Activated naive CD8-positive, alpha-beta T cell treated with anti-CD3 and anti-CD28 coated beads for 36 hours (primary cell): ENCODE data around the gene CYTH2. TPM values are rescaled to one million over a fixed set of nuclear protein-coding genes. Genes with fewer than 3 reads are reported as not detected.

Experiments
- DNase-seq: peaks from one replicate; pipeline ENCODE4 v3.0.0; 2021
- H3K27ac Mint-ChIP-seq: one replicate; pipeline ENCODE4 v1.8.0; 2022; ENCODE audit warnings: mild to moderate bottlenecking, moderate library complexity, mixed read lengths
- H3K27me3 Mint-ChIP-seq: one replicate; pipeline ENCODE4 v1.8.0; 2022; ENCODE audit warnings: mild to moderate bottlenecking, mixed read lengths
- H3K36me3 Mint-ChIP-seq: one replicate; pipeline ENCODE4 v1.8.0; 2021; ENCODE audit warnings: mild to moderate bottlenecking, mixed read lengths
- H3K4me1 Mint-ChIP-seq: one replicate; pipeline ENCODE4 v1.8.0; 2021; ENCODE audit warnings: mixed read lengths
- H3K4me3 Mint-ChIP-seq: one replicate; pipeline ENCODE4 v1.8.0; 2022; ENCODE audit warnings: mild to moderate bottlenecking, moderate library complexity, mixed read lengths
- H3K9me3 Mint-ChIP-seq: one replicate; pipeline ENCODE4 v1.8.0; 2022; ENCODE audit warnings: mixed read lengths
- total RNA-seq, 2 experiments: library from RNA; stranded (reverse); gene quantifications; one replicate each; pipeline ENCODE4 v1.2.3, GENCODE V29; 2021

Gene CYTH2
- total RNA-seq, 2 experiments from 2014 or later, result 18.2 to 21.7 TPM

- Mint-ChIP-seq H3K4me1 (no peaks in the 10 kb centered on the region), H3K4me3 (no peak overlapping the region), H3K9me3 (peaks cover 23% of the 10 kb centered on the region), H3K27me3 (no peaks in the 10 kb centered on the region), H3K27ac (no peak overlapping the region), H3K36me3 (peaks cover 4% of the 10 kb centered on the region)
- no peak for DNase-seq
These were observed 55.1 kb downstream of the CYTH2 start for GRCh38 chr19:48524221-48524620.

GRCh38 chr19:48524732-48525131, 55.6 kb downstream of the CYTH2 start:
- no peaks in the 10 kb centered on the region for H3K27me3 Mint-ChIP-seq
- H3K9me3 Mint-ChIP-seq, result peaks cover 23% of the 10 kb centered on the region
- no peak overlapping the region for H3K27ac Mint-ChIP-seq
- no peak for DNase-seq
- H3K4me1 Mint-ChIP-seq, result no peaks in the 10 kb centered on the region
- peaks cover 4% of the 10 kb centered on the region for H3K36me3 Mint-ChIP-seq
- no peak overlapping the region for H3K4me3 Mint-ChIP-seq

- Mint-ChIP-seq H3K27me3 (no peaks in the 10 kb centered on the region), H3K36me3 (peaks cover 4% of the 10 kb centered on the region)
These were observed 60.0 kb downstream of the CYTH2 start for GRCh38 chr19:48529156-48529555.

GRCh38 chr19:48530066-48530720, 61.0 kb downstream of the CYTH2 start:
- no peaks in the 10 kb centered on the region for H3K4me1 Mint-ChIP-seq
- H3K9me3 Mint-ChIP-seq, result peaks cover 17% of the 10 kb centered on the region
- no peak overlapping the region for H3K27ac Mint-ChIP-seq
- peaks cover 4% of the 10 kb centered on the region for H3K36me3 Mint-ChIP-seq
- no peaks in the 10 kb centered on the region for H3K27me3 Mint-ChIP-seq
- H3K4me3 Mint-ChIP-seq, result no peak overlapping the region
- no peak for DNase-seq

More at GRCh38 chr19:48529156-48529555, 60.0 kb downstream of the CYTH2 start:
- Mint-ChIP-seq H3K27ac (no peak overlapping the region), H3K4me3 (no peak overlapping the region), H3K4me1 (no peaks in the 10 kb centered on the region), H3K9me3 (peaks cover 20% of the 10 kb centered on the region)
- no peak for DNase-seq

- no peaks in the 10 kb centered on the region for H3K4me1 Mint-ChIP-seq
- no peak overlapping the region for H3K27ac Mint-ChIP-seq
- DNase-seq, result no peak
- H3K27me3 Mint-ChIP-seq, result no peaks in the 10 kb centered on the region
- peaks cover 17% of the 10 kb centered on the region for H3K9me3 Mint-ChIP-seq
- peaks cover 4% of the 10 kb centered on the region for H3K36me3 Mint-ChIP-seq
- no peak overlapping the region for H3K4me3 Mint-ChIP-seq
These were observed 61.6 kb downstream of the CYTH2 start for GRCh38 chr19:48530770-48531169.

Other genes starting within 250 kb of the CYTH2 start
- gene CARD8, start 213.5 kb upstream of the CYTH2 start, total RNA-seq, result 100 to 1,000 TPM; 102 to 103 TPM
- under 1 TPM; 0.44 to 0.60 TPM for gene ZNF114, start 199.3 kb upstream of the CYTH2 start, total RNA-seq
- 100 to 1,000 TPM; 185 to 187 TPM for gene EMP3, start 143.8 kb upstream of the CYTH2 start, total RNA-seq
- gene TMEM143, start 105.4 kb upstream of the CYTH2 start, total RNA-seq, result 10 to 100 TPM; 15.5 to 16.6 TPM
- gene SYNGR4, start 105.0 kb upstream of the CYTH2 start, total RNA-seq, result under 1 TPM in 1 of 2 experiments, not detected in 1; 0.31 TPM
- 10 to 100 TPM; 72.5 to 73.9 TPM for gene KDELR1, start 77.8 kb upstream of the CYTH2 start, total RNA-seq
- under 1 TPM; 0.28 to 0.29 TPM for gene GRIN2D, start 75.7 kb upstream of the CYTH2 start, total RNA-seq
- gene GRWD1, start 23.4 kb upstream of the CYTH2 start, total RNA-seq, result 10 to 100 TPM; 91.1 to 98.5 TPM
- 1 to 10 TPM; 1.4 to 1.5 TPM for gene KCNJ14, start 13.8 kb upstream of the CYTH2 start, total RNA-seq
- gene LMTK3, start 42.5 kb downstream of the CYTH2 start, total RNA-seq, result 1 to 10 TPM; 2.2 to 2.8 TPM
- gene SULT2B1, start 82.8 kb downstream of the CYTH2 start, total RNA-seq, result not detected
- gene SPACA4, start 137.4 kb downstream of the CYTH2 start, total RNA-seq, result not detected
- 1 to 10 TPM; 4.4 TPM for gene FAM83E, start 145.7 kb downstream of the CYTH2 start, total RNA-seq
- 1,000 to 10,000 TPM; 1,968 to 2,008 TPM for gene RPL18, start 149.8 kb downstream of the CYTH2 start, total RNA-seq
- 10 to 100 TPM; 36.7 to 40.8 TPM for gene SPHK2, start 150.1 kb downstream of the CYTH2 start, total RNA-seq
- gene DBP, start 168.0 kb downstream of the CYTH2 start, total RNA-seq, result 10 to 100 TPM in 1 of 2 experiments, 1 to 10 TPM in 1; 9.3 to 10.1 TPM
- 10 to 100 TPM; 11.9 to 14.1 TPM for gene CA11, start 176.8 kb downstream of the CYTH2 start, total RNA-seq
- gene NTN5, start 203.6 kb downstream of the CYTH2 start, total RNA-seq, result under 1 TPM; 0.21 to 0.24 TPM
- not detected for gene FUT2, start 226.6 kb downstream of the CYTH2 start, total RNA-seq